ENCODE results near the gene SKAP2. TPM values are rescaled to one million over a fixed set of nuclear protein-coding genes. Genes with fewer than 3 reads are reported as not detected.
A peak's percentile ranks its signal among the peaks of the same experiment; 100 is the strongest.
"Not testable (repeated sequence)": the region's sequence is repeated elsewhere in the genome, so short reads cannot be mapped to it uniquely, and the experiment has no call there.

The SKAP2 gene
- total RNA-seq, 1 donor from 2014 or later, result 25.5 TPM

DNA sequence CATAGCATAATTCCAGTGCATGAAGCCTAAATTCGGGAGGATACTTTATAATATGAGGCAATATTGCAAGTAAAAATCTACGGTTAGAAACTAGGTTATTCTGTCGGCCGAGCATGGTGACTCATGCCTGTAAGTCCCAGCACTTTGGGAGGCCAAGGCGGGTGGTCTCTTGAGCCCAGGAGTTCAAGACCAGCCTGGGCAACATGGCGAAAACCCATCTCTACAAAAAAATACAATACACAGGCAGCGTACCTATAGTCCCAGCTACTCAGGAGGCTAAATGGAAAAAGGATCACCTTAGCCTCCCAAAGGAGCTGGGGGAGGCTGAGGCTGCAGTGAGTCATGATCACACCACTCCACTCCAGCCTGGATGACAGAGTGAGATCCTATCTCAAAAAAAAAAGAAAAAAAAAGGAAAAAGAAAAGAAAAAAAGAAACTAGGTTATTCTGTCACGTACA is 14.2 kb downstream of the SKAP2 start:
- DNase-seq (ENCODE audit: extremely low spot score, unreplicated experiment), result no peak
- H3K27ac Mint-ChIP-seq, result no peak overlapping the region
- peaks cover 3% of the 10 kb centered on the region for H3K27me3 Mint-ChIP-seq
- no peak overlapping the region for H3K4me3 Mint-ChIP-seq
- H3K4me1 Mint-ChIP-seq (ENCODE audit: unreplicated experiment), result peaks cover 8% of the 10 kb centered on the region
- H3K36me3 Mint-ChIP-seq, result peaks cover 23% of the 10 kb centered on the region
- H3K9me3 Mint-ChIP-seq, result no peaks in the 10 kb centered on the region
- TF ChIP-seq, protein P1, sequence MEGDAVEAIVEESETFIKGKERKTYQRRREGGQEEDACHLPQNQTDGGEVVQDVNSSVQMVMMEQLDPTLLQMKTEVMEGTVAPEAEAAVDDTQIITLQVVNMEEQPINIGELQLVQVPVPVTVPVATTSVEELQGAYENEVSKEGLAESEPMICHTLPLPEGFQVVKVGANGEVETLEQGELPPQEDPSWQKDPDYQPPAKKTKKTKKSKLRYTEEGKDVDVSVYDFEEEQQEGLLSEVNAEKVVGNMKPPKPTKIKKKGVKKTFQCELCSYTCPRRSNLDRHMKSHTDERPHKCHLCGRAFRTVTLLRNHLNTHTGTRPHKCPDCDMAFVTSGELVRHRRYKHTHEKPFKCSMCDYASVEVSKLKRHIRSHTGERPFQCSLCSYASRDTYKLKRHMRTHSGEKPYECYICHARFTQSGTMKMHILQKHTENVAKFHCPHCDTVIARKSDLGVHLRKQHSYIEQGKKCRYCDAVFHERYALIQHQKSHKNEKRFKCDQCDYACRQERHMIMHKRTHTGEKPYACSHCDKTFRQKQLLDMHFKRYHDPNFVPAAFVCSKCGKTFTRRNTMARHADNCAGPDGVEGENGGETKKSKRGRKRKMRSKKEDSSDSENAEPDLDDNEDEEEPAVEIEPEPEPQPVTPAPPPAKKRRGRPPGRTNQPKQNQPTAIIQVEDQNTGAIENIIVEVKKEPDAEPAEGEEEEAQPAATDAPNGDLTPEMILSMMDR (conservative IDR thresholded peaks at IDR 0.05), result no peak

DNA sequence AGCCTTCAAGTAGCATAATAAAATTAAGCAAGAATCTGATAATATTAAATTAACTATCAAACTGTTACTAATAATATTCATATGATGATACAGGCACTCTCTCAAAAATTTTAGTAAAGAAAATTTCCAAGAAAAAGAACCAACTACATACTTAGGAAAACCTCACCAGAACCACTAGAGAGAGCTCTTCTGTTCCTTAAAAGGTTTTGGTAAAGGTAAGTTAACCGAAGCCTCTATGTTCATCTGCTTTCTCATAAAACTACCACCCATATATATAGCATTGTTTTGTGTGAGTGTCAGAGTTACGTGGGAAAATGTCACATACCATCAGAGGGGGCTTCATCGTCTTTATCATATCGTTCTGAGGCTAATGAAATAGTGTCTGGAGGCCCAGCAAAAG is 20.7 kb downstream of the SKAP2 start:
- no peaks in the 10 kb centered on the region for H3K9me3 Mint-ChIP-seq
- H3K4me1 Mint-ChIP-seq (ENCODE audit: unreplicated experiment), result peaks cover 8% of the 10 kb centered on the region
- H3K4me3 Mint-ChIP-seq, result no peak overlapping the region
- TF ChIP-seq, protein P1 (conservative IDR thresholded peaks at IDR 0.05), result peak; percentile 52
- H3K36me3 Mint-ChIP-seq, result peaks cover 13% of the 10 kb centered on the region
- H3K27ac Mint-ChIP-seq, result no peak overlapping the region
- H3K27me3 Mint-ChIP-seq, result no peaks in the 10 kb centered on the region
- DNase-seq (ENCODE audit: extremely low spot score, unreplicated experiment), result no peak

DNA sequence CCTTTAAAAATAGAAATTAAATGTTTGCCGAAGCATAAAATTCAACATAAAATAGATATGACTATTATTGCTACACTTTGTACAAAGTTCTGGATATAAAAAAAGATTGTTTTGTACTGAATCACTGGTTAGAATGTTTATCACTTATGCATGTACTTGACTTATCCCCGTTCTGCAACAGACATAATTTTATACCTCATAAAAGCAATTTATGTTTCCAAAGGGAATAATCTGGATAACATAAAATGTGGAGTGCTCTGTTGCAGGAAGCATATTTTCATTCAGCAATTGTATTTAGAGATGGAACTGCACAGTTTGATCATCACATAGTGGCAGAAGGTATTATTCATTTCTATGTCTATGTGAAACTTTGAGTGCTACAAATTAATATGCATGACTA is 21.5 kb downstream of the SKAP2 start:
- TF ChIP-seq, protein P1 (conservative IDR thresholded peaks at IDR 0.05), result no peak
- Mint-ChIP-seq H3K27me3 (no peaks in the 10 kb centered on the region), H3K4me1 (ENCODE audit: unreplicated experiment) (peaks cover 8% of the 10 kb centered on the region), H3K4me3 (no peak overlapping the region), H3K9me3 (no peaks in the 10 kb centered on the region), H3K27ac (no peak overlapping the region), H3K36me3 (peaks cover 13% of the 10 kb centered on the region)
- no peak for DNase-seq (ENCODE audit: extremely low spot score, unreplicated experiment)

DNA sequence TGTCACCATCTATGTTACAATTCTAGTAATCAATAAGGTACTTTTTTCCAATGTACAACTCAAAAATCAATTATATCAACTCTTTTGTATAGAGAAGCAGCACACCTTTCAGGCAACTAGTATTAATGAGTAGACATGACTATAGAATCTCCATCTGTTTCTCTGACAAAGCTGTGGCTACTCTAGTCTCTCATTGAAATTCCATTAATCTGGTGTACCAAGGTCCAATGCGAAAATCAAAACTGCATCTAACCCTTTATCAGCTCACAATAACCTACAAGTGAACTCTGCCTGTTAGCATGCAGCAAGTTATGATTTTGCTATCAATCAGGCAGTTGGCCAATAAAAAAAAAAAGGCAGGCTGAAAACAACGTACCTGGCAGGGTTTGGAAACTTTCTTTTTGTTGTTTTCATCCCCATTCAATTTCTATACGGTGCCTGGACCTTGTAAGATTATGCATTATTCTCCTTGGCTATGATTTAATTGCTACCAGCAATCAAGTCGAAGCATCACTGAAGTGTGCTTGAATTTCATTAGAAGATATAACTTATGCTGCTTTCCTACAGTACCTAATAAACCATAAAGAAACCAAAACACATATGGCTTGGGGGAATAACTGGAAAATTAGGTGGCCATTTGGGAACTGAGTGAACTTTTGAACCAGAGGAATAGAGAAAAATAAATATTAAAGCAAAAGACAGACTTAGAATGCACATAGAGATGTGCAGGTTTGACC is 23.2 kb downstream of the SKAP2 start:
- Mint-ChIP-seq H3K9me3 (no peaks in the 10 kb centered on the region), H3K27ac (no peak overlapping the region), H3K36me3 (peaks cover 22% of the 10 kb centered on the region), H3K27me3 (no peaks in the 10 kb centered on the region), H3K4me1 (ENCODE audit: unreplicated experiment) (peaks cover 8% of the 10 kb centered on the region), H3K4me3 (no peak overlapping the region)
- no peak for DNase-seq (ENCODE audit: extremely low spot score, unreplicated experiment)
- TF ChIP-seq, protein P1 (conservative IDR thresholded peaks at IDR 0.05), result no peak

DNA sequence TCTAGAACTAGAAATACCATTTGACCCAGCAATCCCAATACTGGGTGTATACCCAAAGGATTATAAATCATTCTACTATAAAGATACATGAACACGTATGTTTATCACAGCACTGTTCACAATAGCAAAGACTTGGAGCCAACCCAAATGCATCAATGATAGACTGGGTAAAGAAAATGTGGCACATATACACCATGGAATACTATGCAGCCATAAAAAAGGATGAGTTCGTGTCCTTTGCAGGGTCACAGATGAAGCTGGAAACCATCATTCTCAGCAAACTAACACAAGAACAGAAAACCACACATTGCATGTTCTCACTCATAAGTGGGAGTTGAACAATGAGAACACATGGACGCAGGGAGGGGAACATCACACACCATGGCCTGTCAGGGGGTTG is 27.6 kb downstream of the SKAP2 start:
- peaks cover 54% of the 10 kb centered on the region for H3K36me3 Mint-ChIP-seq
- not testable (repeated sequence) for H3K27me3 Mint-ChIP-seq; H3K27ac Mint-ChIP-seq; H3K9me3 Mint-ChIP-seq; DNase-seq (ENCODE audit: extremely low spot score, unreplicated experiment); H3K4me1 Mint-ChIP-seq (ENCODE audit: unreplicated experiment)
- peak overlapping the region; percentile 17 for H3K4me3 Mint-ChIP-seq

DNA sequence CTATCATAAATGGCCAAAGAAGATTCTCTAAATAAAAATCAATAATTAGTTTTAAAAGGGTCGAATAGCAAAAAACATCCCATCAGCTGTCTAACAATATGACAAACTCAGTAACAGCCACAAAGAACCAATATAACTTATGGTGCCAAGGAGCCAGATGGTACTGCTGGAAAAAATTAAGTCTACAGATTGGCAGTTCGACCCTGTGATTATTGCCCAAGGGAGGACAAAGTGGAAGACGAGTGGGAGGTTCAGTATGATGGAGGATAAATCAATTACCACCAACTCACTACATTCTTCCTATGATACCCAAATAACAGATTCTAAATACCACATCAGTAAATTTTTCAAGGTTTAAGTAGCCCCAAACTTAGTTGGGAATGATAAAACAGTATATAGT is 49.0 kb downstream of the SKAP2 start:
- Mint-ChIP-seq H3K9me3 (peaks cover 7% of the 10 kb centered on the region), H3K36me3 (peaks cover 21% of the 10 kb centered on the region), H3K27me3 (no peaks in the 10 kb centered on the region), H3K27ac (no peak overlapping the region), H3K4me3 (no peak overlapping the region), H3K4me1 (ENCODE audit: unreplicated experiment) (peaks cover 32% of the 10 kb centered on the region)
- TF ChIP-seq, protein P1 (conservative IDR thresholded peaks at IDR 0.05), result no peak
- DNase-seq (ENCODE audit: extremely low spot score, unreplicated experiment), result no peak

Measured in type B pancreatic cell (in vitro differentiated cells).